ENCODE results near the gene LCE3D. TPM values are rescaled to one million over a fixed set of nuclear protein-coding genes. Genes with fewer than 3 reads are reported as not detected.
A peak's percentile ranks its signal among the peaks of the same experiment; 100 is the strongest.

Gene LCE3D
- polyA plus RNA-seq, 1 of the 3 experiments (the other 2 are of a cell fraction): not detected

- Histone ChIP-seq H3K4me2 (no peak overlapping the region), H3F3A (replicated peaks; ENCODE audit: insufficient read depth) (no peaks in the 10 kb centered on the region), H3K4me3 (ENCODE audit: low read depth in 2 of 2, low read length in 1 of 2) (no peak overlapping the region), H3K4me1 (ENCODE audit: control insufficient read depth in 1 of 2, insufficient read depth in 2 of 2, low read depth in 1 of 2, low read length in 1 of 2) (no peaks in the 10 kb centered on the region), H3K36me3 (replicated peaks in 1 of 2; ENCODE audit: control insufficient read depth in 1 of 2, insufficient read depth in 2 of 2, low read length in 1 of 2) (no peaks in the 10 kb centered on the region), H3K9me2 (no peaks in the 10 kb centered on the region), H3K27me3 (ENCODE audit: insufficient read depth) (peaks cover 31% of the 10 kb centered on the region; the same call in 1 of the 2 replicates), H4K20me1 (ENCODE audit: insufficient read depth) (no peaks in the 10 kb centered on the region), H2AFZ (ENCODE audit: low read depth) (no peak overlapping the region), H3K9me3 (no peaks in the 10 kb centered on the region), H3K27ac (ENCODE audit: low read depth in 2 of 2, low read length in 1 of 2) (no peak overlapping the region), H3K79me2 (ENCODE audit: insufficient read depth) (no peaks in the 10 kb centered on the region), H3K9ac (no peak overlapping the region)
- TF ChIP-seq CHD2 (IDR thresholded peaks at IDR 0.05; ENCODE audit: low read length, partially characterized antibody) (no peak), FOSL2 (IDR thresholded peaks at IDR 0.05; ENCODE audit: borderline replicate concordance, low read depth) (no peak), MXI1 (IDR thresholded peaks at IDR 0.05; ENCODE audit: low read depth, low read length) (no peak), EP300 (IDR thresholded peaks at IDR 0.05; ENCODE audit: borderline replicate concordance in 1 of 2, low read depth in 1 of 2, low read length in 1 of 2) (no peak), GATA2 (CRISPR knock-in tag; IDR thresholded peaks at IDR 0.05) (no peak), GABPA (IDR thresholded peaks at IDR 0.05; ENCODE audit: low read depth) (no peak), EZH2phosphoT487 (IDR thresholded peaks at IDR 0.05; ENCODE audit: borderline replicate concordance, low read depth) (no peak), RCOR1 (IDR thresholded peaks at IDR 0.05; ENCODE audit: low read length) (no peak)
- 8% methylated on average over 3 of the region's 3 CpGs for WGBS (ENCODE audit: low lambda C conversion rate)
- ChIA-PET CTCF (interaction anchor here (3.4 kb wide), 1 partner anchor 37 kb away, joined by 15 read pairs; no protein-coding TSS in a partner anchor), POLR2A (no interaction called here)
- DNase-seq: no peak
Measured at GRCh38 chr1:152535774-152536173, 44.5 kb downstream of the LCE3D start.

GRCh38 chr1:152533327-152533938 is 46.9 kb downstream of the LCE3D start:
- ChIA-PET CTCF (interaction anchor here (0.5 to 3.4 kb wide), 15 partner anchors 9 to 290 kb away, joined by 3 to 15 read pairs (median 4); no protein-coding TSS in a partner anchor), POLR2A (no interaction called here)
- peaks cover 31% of the 10 kb centered on the region; the same call in 1 of the 2 replicates for H3K27me3 ChIP-seq (ENCODE audit: insufficient read depth)
- WGBS (ENCODE audit: low lambda C conversion rate): 16% methylated on average over 7 of the region's 7 CpGs
- TF ChIP-seq, protein P1, sequence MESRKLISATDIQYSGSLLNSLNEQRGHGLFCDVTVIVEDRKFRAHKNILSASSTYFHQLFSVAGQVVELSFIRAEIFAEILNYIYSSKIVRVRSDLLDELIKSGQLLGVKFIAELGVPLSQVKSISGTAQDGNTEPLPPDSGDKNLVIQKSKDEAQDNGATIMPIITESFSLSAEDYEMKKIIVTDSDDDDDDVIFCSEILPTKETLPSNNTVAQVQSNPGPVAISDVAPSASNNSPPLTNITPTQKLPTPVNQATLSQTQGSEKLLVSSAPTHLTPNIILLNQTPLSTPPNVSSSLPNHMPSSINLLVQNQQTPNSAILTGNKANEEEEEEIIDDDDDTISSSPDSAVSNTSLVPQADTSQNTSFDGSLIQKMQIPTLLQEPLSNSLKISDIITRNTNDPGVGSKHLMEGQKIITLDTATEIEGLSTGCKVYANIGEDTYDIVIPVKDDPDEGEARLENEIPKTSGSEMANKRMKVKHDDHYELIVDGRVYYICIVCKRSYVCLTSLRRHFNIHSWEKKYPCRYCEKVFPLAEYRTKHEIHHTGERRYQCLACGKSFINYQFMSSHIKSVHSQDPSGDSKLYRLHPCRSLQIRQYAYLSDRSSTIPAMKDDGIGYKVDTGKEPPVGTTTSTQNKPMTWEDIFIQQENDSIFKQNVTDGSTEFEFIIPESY (IDR thresholded peaks at IDR 0.05; ENCODE audit: borderline replicate concordance, low read depth): no peak
- TF ChIP-seq FOSL2 (IDR thresholded peaks at IDR 0.05; ENCODE audit: borderline replicate concordance, low read depth) (no peak), POLR2AphosphoS5 (IDR thresholded peaks at IDR 0.05; ENCODE audit: low read depth, low read length) (no peak), MXI1 (IDR thresholded peaks at IDR 0.05; ENCODE audit: low read depth, low read length) (no peak), RCOR1 (IDR thresholded peaks at IDR 0.05; ENCODE audit: low read length) (no peak), MAX (IDR thresholded peaks at IDR 0.05; ENCODE audit: low read depth) (no peak), TEAD4 (IDR thresholded peaks at IDR 0.05; ENCODE audit: borderline replicate concordance, insufficient read depth) (no peak), NRF1 (IDR thresholded peaks at IDR 0.05; ENCODE audit: low read depth, low read length) (no peak), CTCF (IDR thresholded peaks at IDR 0.05) (peak; percentile 79), SMC3 (IDR thresholded peaks at IDR 0.05; ENCODE audit: low read depth, low read length) (no peak), USF2 (IDR thresholded peaks at IDR 0.05; ENCODE audit: borderline replicate concordance, low read depth, low read length) (no peak), ELF1 (IDR thresholded peaks at IDR 0.05) (no peak), MEF2A (IDR thresholded peaks at IDR 0.05; ENCODE audit: borderline replicate concordance, low read depth) (no peak), RAD21 (IDR thresholded peaks at IDR 0.05; ENCODE audit: low read length) (peak; percentile 58), TAF1 (IDR thresholded peaks at IDR 0.05; ENCODE audit: borderline replicate concordance, low read depth, low read length) (no peak), JUND (IDR thresholded peaks at IDR 0.05) (no peak)
- no peaks in the 10 kb centered on the region for H3K9me3 ChIP-seq
- no peaks in the 10 kb centered on the region for H4K20me1 ChIP-seq (ENCODE audit: insufficient read depth)
- peak; percentile 45 for DNase-seq
- H3K36me3 ChIP-seq (replicated peaks in 1 of 2; ENCODE audit: control insufficient read depth in 1 of 2, insufficient read depth in 2 of 2, low read length in 1 of 2): no peaks in the 10 kb centered on the region
- no peak overlapping the region for H3K4me3 ChIP-seq (ENCODE audit: low read depth in 2 of 2, low read length in 1 of 2)
- no peaks in the 10 kb centered on the region for H3K79me2 ChIP-seq (ENCODE audit: insufficient read depth)
- no peak overlapping the region for H3K9ac ChIP-seq
- no peaks in the 10 kb centered on the region for H3F3A ChIP-seq (replicated peaks; ENCODE audit: insufficient read depth)
- no peaks in the 10 kb centered on the region for H3K4me1 ChIP-seq (ENCODE audit: control insufficient read depth in 1 of 2, insufficient read depth in 2 of 2, low read depth in 1 of 2, low read length in 1 of 2)
- H3K4me2 ChIP-seq: no peak overlapping the region
- H3K9me2 ChIP-seq: no peaks in the 10 kb centered on the region
- no peak overlapping the region for H2AFZ ChIP-seq (ENCODE audit: low read depth)
- H3K27ac ChIP-seq (ENCODE audit: low read depth in 2 of 2, low read length in 1 of 2): no peak overlapping the region
